Endothelial cell of umbilical vein (primary cell): ENCODE results near the gene PLXNA1. TPM values are rescaled to one million over a fixed set of nuclear protein-coding genes. Genes with fewer than 3 reads are reported as not detected.

Experiments
- BruUV-seq: library from RNA; stranded (reverse); fragments of 400-500 nt; replicated peaks from 2 replicates; lab custom pipeline; 2021; lab: Mats Ljungman, UMichigan
- CTCF ChIA-PET: fragments of 300-600, 350-600 bp; sonication (Branson Sonifier 250); formaldehyde crosslinking; loops from one replicate; lab custom pipeline; 2021; ENCODE audit warnings: antibody characterized with exemption, inconsistent platforms; lab: Charles Lee
- POLR2A ChIA-PET: fragments of 300-600, 350-600 bp; sonication (Branson Sonifier 250); formaldehyde crosslinking; loops from one replicate; lab custom pipeline; 2021; ENCODE audit warnings: antibody characterized with exemption, inconsistent platforms; lab: Charles Lee
- DNase-seq: peaks from one replicate; pipeline ENCODE4 v3.0.0-alpha.2; 2011; ENCODE audit warnings: low read depth, low spot score
- FAIRE-seq: peaks from 2 replicates; lab custom pipeline; 2011; peaks lifted over from hg19 to GRCh38; lab: Jason Lieb, UNC
- H2AFZ ChIP-seq: 2 replicates; pipeline ENCODE4 v1.6.0; 2012; ENCODE audit warnings: low read depth, low read length, control low read depth, inconsistent platforms
- H3K27ac ChIP-seq: 2 replicates; pipeline ENCODE4 v1.5.1; 2011; ENCODE audit warnings: low read depth, mild to moderate bottlenecking, control low read depth, low read length, moderate library complexity; ENCODE audit not compliant: insufficient read depth
- H3K27me3 ChIP-seq, 2 experiments: 2 replicates each; pipeline versions ENCODE4 v1.6.0 to v1.6.1; 2011; ENCODE audit warnings: low read length in 2 of 2, mixed read lengths in 1 of 2; ENCODE audit not compliant: control insufficient read depth in 2 of 2, insufficient read depth in 2 of 2
- H3K36me3 ChIP-seq, 2 experiments: 2 replicates in 1 of 2; 3 replicates in 1 of 2; pipeline ENCODE4 v1.5.1; 2011; ENCODE audit warnings: low read length in 2 of 2, mild to moderate bottlenecking in 1 of 2, moderate library complexity in 1 of 2; ENCODE audit not compliant: control insufficient read depth in 2 of 2, insufficient read depth in 2 of 2; ENCODE audit errors: extremely low read depth in 1 of 2
- H3K4me1 ChIP-seq: 3 replicates; pipeline ENCODE4 v1.5.1; 2011; ENCODE audit warnings: mild to moderate bottlenecking, low read length; ENCODE audit not compliant: control insufficient read depth, insufficient read depth; ENCODE audit errors: extremely low read depth
- H3K4me2 ChIP-seq: 2 replicates; pipeline ENCODE4 v1.6.1; 2011; ENCODE audit warnings: low read length, control low read depth, mixed read lengths; ENCODE audit not compliant: insufficient read depth
- H3K4me3 ChIP-seq, 3 experiments: fragments of 200-600 bp in 1 of 3; sonication (generic), shearing (Covaris generic) in 1 of 3; replicated peaks in 1 of 3; 2 replicates each; pipeline ENCODE4 v1.5.1; 2011 to 2016; ENCODE audit warnings: control low read depth in 3 of 3, low read length in 3 of 3, mild to moderate bottlenecking in 2 of 3, inconsistent platforms in 1 of 3, low read depth in 1 of 3, moderate library complexity in 1 of 3; ENCODE audit not compliant: insufficient read depth in 1 of 3
- H3K79me2 ChIP-seq: 2 replicates; pipeline ENCODE4 v1.6.0; 2012; ENCODE audit warnings: low read length, inconsistent platforms; ENCODE audit not compliant: control insufficient read depth, insufficient read depth
- H3K9ac ChIP-seq: replicated peaks from 2 replicates; pipeline ENCODE3; 2011; ENCODE audit warnings: low read length, control low read depth; ENCODE audit not compliant: insufficient read depth; ENCODE audit errors: extremely low read depth
- H3K9me1 ChIP-seq: replicated peaks from 3 replicates; pipeline ENCODE4 v1.6.0; 2011; ENCODE audit warnings: mild to moderate bottlenecking, low read length; ENCODE audit not compliant: control insufficient read depth, insufficient read depth; ENCODE audit errors: extremely low read depth
- H3K9me3 ChIP-seq: replicated peaks from 2 replicates; pipeline ENCODE4 v1.5.1; 2012; ENCODE audit warnings: low read length, inconsistent platforms; ENCODE audit not compliant: control insufficient read depth, insufficient read depth
- H4K20me1 ChIP-seq: replicated peaks from 2 replicates; pipeline ENCODE3; 2011; ENCODE audit warnings: mild to moderate bottlenecking, low read length; ENCODE audit not compliant: control insufficient read depth, insufficient read depth; ENCODE audit errors: extremely low read depth
- CTCF ChIP-seq, 2 donors: IDR thresholded peaks; 1 replicate in 1 of 2; 2 replicates in 1 of 2; pipeline ENCODE4 v1.5.1; 2011; ENCODE audit warnings: low read length in 2 of 2, mild to moderate bottlenecking in 2 of 2, moderate library complexity in 2 of 2, control low read depth in 1 of 2, inconsistent platforms in 1 of 2, low read depth in 1 of 2; ENCODE audit not compliant: insufficient read depth in 1 of 2; ENCODE audit errors: extremely low read depth in 1 of 2
- EZH2 ChIP-seq: IDR thresholded peaks from 2 replicates; pipeline ENCODE4 v1.6.1; 2012; ENCODE audit warnings: borderline replicate concordance, low read depth, mild to moderate bottlenecking, moderate library complexity, low read length, inconsistent platforms; ENCODE audit not compliant: severe bottlenecking
- FOS ChIP-seq: IDR thresholded peaks from 2 replicates; pipeline ENCODE4 v1.6.1; 2011; ENCODE audit warnings: mild to moderate bottlenecking, low read length, moderate library complexity, borderline replicate concordance; ENCODE audit not compliant: insufficient read depth
- GATA2 ChIP-seq: IDR thresholded peaks from 2 replicates; pipeline ENCODE4 v1.7.0; 2011; ENCODE audit warnings: low read depth, mild to moderate bottlenecking, moderate library complexity, mixed read lengths, low read length; ENCODE audit not compliant: insufficient read length, insufficient read depth
- JUN ChIP-seq: IDR thresholded peaks from 2 replicates; pipeline ENCODE4 v1.6.1; 2011; ENCODE audit warnings: borderline replicate concordance, low read depth; ENCODE audit not compliant: insufficient read length, insufficient read depth
- MAX ChIP-seq: IDR thresholded peaks from 2 replicates; pipeline ENCODE4 v1.6.1; 2011; ENCODE audit not compliant: insufficient read depth, insufficient read length
- MYC ChIP-seq: IDR thresholded peaks from one replicate; pipeline ENCODE4 v1.6.1; 2011; ENCODE audit warnings: mild to moderate bottlenecking, low read depth, low read length
- POLR2A ChIP-seq: IDR thresholded peaks from 2 replicates; pipeline ENCODE4 v1.6.1; 2012; ENCODE audit warnings: low read depth, mild to moderate bottlenecking, control low read depth, low read length
- POLR2AphosphoS5 ChIP-seq: IDR thresholded peaks from 2 replicates; pipeline ENCODE4 v1.6.1; 2012; ENCODE audit warnings: low read depth, mild to moderate bottlenecking, control low read depth, low read length, moderate library complexity; ENCODE audit not compliant: insufficient read depth
- dilution Hi-C: fragments of 300-500 bp; cut with MboI; formaldehyde crosslinking; loops from one replicate; pipeline ENCODE4 v1.15.0; 2019; ENCODE audit warnings: low sequenced_read_pairs; ENCODE audit not compliant: extremely low pct_ligation_motif_present
- intact Hi-C: fragments of 100-400 bp; cut with micrococcal nuclease; formaldehyde crosslinking; loops from one replicate; pipeline ENCODE4 v1.10.0; 2022
- polyA plus RNA-seq, 4 experiments: library from polyadenylated mRNA; depleted of rRNA in 3 of 4; stranded (reverse) in 3 of 4; unstranded in 1 of 4; fragments of >200 nt; gene quantifications; 2 replicates each; pipeline versions ENCODE4 v1.2.1 to v1.2.3, GENCODE V29; 2011 to 2012; ENCODE audit warnings: missing spikeins in 1 of 4
- total RNA-seq: library from RNA; stranded (reverse); gene quantifications from 2 replicates; pipeline ENCODE4 v1.2.3, GENCODE V29; 2021

Gene PLXNA1
- total and polyA plus RNA-seq, 2 donors (not counting 3 experiments of a cell fraction or from before 2014, with no cell fraction given), result 14.1 to 18.4 TPM

DNA sequence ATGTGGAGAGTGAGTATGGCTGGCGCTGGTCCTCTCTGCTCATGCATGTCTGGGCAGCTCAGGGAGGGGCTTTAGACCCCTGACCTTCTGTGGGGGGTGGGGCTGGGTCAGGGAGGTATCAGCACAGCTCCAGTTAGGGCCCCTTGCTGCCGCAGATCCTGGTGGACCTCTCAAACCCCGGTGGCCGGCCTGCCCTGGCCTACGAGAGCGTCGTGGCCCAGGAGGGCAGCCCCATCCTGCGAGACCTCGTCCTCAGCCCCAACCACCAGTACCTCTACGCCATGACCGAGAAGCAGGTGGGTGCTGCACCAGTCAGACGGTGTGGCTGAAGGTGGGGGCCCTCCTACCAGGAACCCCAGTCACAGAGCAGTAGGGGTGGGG is 20.2 kb downstream of the PLXNA1 start:
- POLR2A ChIA-PET, result no interaction called here
- intact Hi-C loops, result loop anchor here (5.0 to 10.0 kb wide), 3 partner anchors 326 to 478 kb away; partner anchors contain the start of gene CHST13
- Histone ChIP-seq H3K4me1 (peaks cover 11% of the 10 kb centered on the region), H4K20me1 (no peaks in the 10 kb centered on the region), H3K27me3 (no peaks in the 10 kb centered on the region), H3K9me1 (no peaks in the 10 kb centered on the region), H3K79me2 (no peaks in the 10 kb centered on the region), H3K9me3 (no peaks in the 10 kb centered on the region), H3K9ac (no peak overlapping the region), H2AFZ (no peak overlapping the region), H3K4me2 (no peak overlapping the region), H3K27ac (no peak overlapping the region), H3K36me3 (no peaks in the 10 kb centered on the region), H3K4me3 (no peak overlapping the region)
- CTCF ChIA-PET, result interaction anchor here (0.7 to 2.6 kb wide), 6 partner anchors 17 to 252 kb away, joined by 3 to 25 read pairs (median 6); partner anchors contain the start of gene PLXNA1
- TF ChIP-seq POLR2AphosphoS5 (no peak), JUN (no peak), CTCF (IDR thresholded peaks at IDR 0.05; ENCODE audit: extremely low read depth in 1 of 2, insufficient read depth in 1 of 2, low read depth in 1 of 2, low read length in 2 of 2) (no peak), GATA2 (no peak), FOS (no peak), EZH2 (no peak), POLR2A (no peak), MYC (no peak), MAX (no peak)
- no TSS peak for BruUV-seq
- dilution Hi-C loops, result no loop called here
- FAIRE-seq (no peak), DNase-seq (no peak)
